C4-2B (cell line): ENCODE measurements around the gene COQ10B.

Experiments used
- CTCF ChIP-seq: fragments of 450-650 bp; conservative IDR thresholded peaks from 2 replicates; pipeline ENCODE4 v1.5.1; 2017; ENCODE audit warnings: mild to moderate bottlenecking
- ZFX ChIP-seq: fragments of 450-650 bp; IDR thresholded peaks from 2 replicates; pipeline ENCODE4 v1.6.1; 2017

DNA sequence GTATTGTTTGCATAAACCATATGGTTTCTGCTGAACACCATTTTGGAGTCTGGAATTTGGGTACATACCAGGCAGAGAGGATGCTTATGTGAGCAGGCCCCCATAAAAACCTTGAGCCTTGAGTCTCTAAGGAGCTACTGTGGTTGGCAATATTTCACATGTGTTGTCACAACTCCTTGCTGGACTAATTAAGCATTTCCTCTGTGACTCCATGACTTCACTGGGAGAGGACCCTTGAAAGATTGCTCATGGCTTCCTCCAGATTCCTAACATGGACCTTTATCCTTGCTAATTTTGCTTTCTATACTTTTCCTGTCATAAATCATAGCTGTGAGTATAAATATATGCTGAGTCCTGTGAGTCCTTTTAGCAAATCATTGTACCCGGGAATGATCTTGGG is 7.6 kb upstream of the COQ10B start:
- no peak for TF ChIP-seq CTCF
- TF ChIP-seq ZFX = no peak
